Liver (tissue), 3 donors: ENCODE data around the gene FLII.

ENCODE experiments used
- CTCF ChIP-seq: fragments of 150-350 bp; IDR thresholded peaks from 2 replicates; pipeline ENCODE4 v1.5.1; 2017; ENCODE audit warnings: improper control_type of control experiment, low read depth, low read length; ENCODE audit not compliant: missing input control
- EGR1 ChIP-seq, 2 donors: IDR thresholded peaks; 2 replicates each; pipeline ENCODE4 v1.6.1; 2016 to 2018; ENCODE audit warnings: antibody characterized with exemption in 2 of 2, low read depth in 2 of 2
- GABPA ChIP-seq, 2 donors: IDR thresholded peaks in 1 of 2; conservative IDR thresholded peaks in 1 of 2; 2 replicates each; pipeline ENCODE4 v1.6.1; 2016; ENCODE audit warnings: antibody characterized with exemption in 2 of 2, mild to moderate bottlenecking in 1 of 2, moderate library complexity in 1 of 2
- JUND ChIP-seq, 2 donors: IDR thresholded peaks; 2 replicates each; pipeline ENCODE4 v1.6.1; 2016; ENCODE audit warnings: antibody characterized with exemption in 2 of 2
- MAX ChIP-seq: IDR thresholded peaks from 2 replicates; pipeline ENCODE4 v1.6.1; 2016; ENCODE audit warnings: antibody characterized with exemption
- RAD21 ChIP-seq, 2 donors: IDR thresholded peaks; 2 replicates each; pipeline ENCODE4 v1.6.1; 2016; ENCODE audit warnings: antibody characterized with exemption in 2 of 2, mild to moderate bottlenecking in 2 of 2
- REST ChIP-seq: IDR thresholded peaks from 2 replicates; pipeline ENCODE4 v1.6.1; 2016; ENCODE audit warnings: antibody characterized with exemption, mild to moderate bottlenecking
- RXRA ChIP-seq, 2 donors: IDR thresholded peaks; 2 replicates each; pipeline ENCODE4 v1.6.1; 2017 to 2018; ENCODE audit warnings: antibody characterized with exemption in 2 of 2, mild to moderate bottlenecking in 1 of 2
- YY1 ChIP-seq: IDR thresholded peaks from 2 replicates; pipeline ENCODE4 v1.6.1; 2016; ENCODE audit warnings: antibody characterized with exemption, mild to moderate bottlenecking
- donor health status: healthy.
- donor health status: healthy.

- TF ChIP-seq GABPA (IDR thresholded peaks at IDR 0.05 in 1 of 2, conservative IDR thresholded peaks at IDR 0.05 in 1 of 2) (no peak), CTCF (no peak), JUND (IDR thresholded peaks at IDR 0.05) (no peak), RXRA (IDR thresholded peaks at IDR 0.05) (no peak), EGR1 (IDR thresholded peaks at IDR 0.05; ENCODE audit: low read depth in 2 of 2) (no peak), REST (no peak), MAX (no peak), RAD21 (IDR thresholded peaks at IDR 0.05) (no peak), YY1 (no peak)
These were observed 1.1 kb downstream of the FLII start for GRCh38 chr17:18257268-18257981.
